ENCODE measurements around the gene LRRC4C. TPM values are rescaled to one million over a fixed set of nuclear protein-coding genes. Genes with fewer than 3 reads are reported as not detected.

LRRC4C gene
- total RNA-seq, 4 donors from 2014 or later = 0.40 to 1.7 TPM; not detected in 2

DNA sequence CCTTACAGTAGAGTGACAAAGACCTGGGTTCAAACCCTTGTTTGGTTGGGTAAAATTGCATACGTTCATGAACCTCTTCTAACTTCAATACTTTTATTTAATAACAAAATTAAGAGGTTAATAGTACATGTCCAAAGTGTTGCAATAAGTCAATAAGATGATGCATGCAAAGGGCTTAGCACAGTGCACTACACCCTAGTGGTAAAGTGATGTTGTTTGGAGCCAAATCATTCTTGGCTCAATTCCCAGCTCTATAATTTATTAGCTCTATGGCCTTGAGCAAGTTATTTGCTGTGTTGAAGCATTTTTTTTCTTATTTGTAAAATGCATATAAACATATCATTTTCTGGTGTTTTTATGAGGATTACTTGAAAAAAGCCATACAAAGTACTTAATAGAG is 945.3 kb downstream of the LRRC4C start:
- Histone ChIP-seq H3K9me3 (no peaks in the 10 kb centered on the region), H3K27me3 (no peaks in the 10 kb centered on the region), H3K4me3 (no peak overlapping the region), H3K27ac (no peak overlapping the region), H3K4me1 (no peaks in the 10 kb centered on the region), H3K36me3 (no peaks in the 10 kb centered on the region)
- DNase-seq = no peak
- TF ChIP-seq, protein P1, sequence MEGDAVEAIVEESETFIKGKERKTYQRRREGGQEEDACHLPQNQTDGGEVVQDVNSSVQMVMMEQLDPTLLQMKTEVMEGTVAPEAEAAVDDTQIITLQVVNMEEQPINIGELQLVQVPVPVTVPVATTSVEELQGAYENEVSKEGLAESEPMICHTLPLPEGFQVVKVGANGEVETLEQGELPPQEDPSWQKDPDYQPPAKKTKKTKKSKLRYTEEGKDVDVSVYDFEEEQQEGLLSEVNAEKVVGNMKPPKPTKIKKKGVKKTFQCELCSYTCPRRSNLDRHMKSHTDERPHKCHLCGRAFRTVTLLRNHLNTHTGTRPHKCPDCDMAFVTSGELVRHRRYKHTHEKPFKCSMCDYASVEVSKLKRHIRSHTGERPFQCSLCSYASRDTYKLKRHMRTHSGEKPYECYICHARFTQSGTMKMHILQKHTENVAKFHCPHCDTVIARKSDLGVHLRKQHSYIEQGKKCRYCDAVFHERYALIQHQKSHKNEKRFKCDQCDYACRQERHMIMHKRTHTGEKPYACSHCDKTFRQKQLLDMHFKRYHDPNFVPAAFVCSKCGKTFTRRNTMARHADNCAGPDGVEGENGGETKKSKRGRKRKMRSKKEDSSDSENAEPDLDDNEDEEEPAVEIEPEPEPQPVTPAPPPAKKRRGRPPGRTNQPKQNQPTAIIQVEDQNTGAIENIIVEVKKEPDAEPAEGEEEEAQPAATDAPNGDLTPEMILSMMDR (IDR thresholded peaks at IDR 0.05) = no peak
- TF ChIP-seq POLR2A (IDR thresholded peaks at IDR 0.05) = no peak

DNA sequence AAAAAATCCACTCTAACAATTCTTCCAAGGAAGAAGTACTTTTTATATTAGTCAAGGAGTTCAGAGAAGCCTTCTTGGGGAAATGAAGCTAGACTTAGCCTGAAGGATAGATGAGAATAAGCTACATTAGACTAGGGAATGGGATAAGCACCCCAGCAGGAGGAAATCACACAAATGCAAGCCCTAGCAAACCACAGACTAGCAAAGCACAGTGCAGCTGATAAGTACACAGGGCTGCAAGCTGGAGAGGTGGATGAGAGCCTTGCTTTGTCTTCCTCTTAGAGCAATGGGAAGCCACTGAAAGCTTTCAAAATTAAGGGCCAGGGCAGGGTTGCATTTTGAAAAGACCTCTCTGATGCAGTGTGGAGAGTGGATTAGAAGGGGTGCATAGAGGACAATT is 946.2 kb downstream of the LRRC4C start:
- Histone ChIP-seq H3K4me3 (no peak overlapping the region), H3K4me1 (no peaks in the 10 kb centered on the region), H3K36me3 (no peaks in the 10 kb centered on the region), H3K27me3 (no peaks in the 10 kb centered on the region), H3K9me3 (no peaks in the 10 kb centered on the region), H3K27ac (no peak overlapping the region)
- no peak for DNase-seq
- TF ChIP-seq POLR2A (IDR thresholded peaks at IDR 0.05) = no peak
- TF ChIP-seq, protein P1 (IDR thresholded peaks at IDR 0.05) = no peak

DNA sequence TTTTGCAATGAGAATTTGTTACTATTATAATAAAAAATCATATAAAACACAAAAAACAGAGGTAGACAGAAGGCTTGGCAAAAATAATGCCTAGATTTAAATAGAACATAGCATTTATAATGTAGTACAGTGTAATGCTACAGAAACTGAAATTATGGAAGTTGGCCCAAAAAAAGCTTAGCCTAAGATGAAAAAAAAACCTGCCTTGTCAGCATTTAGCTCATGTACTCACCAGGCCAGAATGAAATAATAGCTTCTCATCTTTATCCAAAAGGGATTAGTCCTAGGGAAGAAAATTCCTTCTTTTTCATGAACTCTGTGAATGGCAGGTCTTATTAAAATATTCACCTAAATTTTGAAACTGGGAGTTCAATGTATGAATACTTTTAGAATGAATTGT is 951.1 kb downstream of the LRRC4C start:
- no peak for DNase-seq
- H3K27ac ChIP-seq = no peak overlapping the region
- no peaks in the 10 kb centered on the region for H3K4me1 ChIP-seq
- no peak overlapping the region for H3K4me3 ChIP-seq
- no peak for TF ChIP-seq POLR2A (IDR thresholded peaks at IDR 0.05)
- TF ChIP-seq, protein P1 (IDR thresholded peaks at IDR 0.05) = no peak
- no peaks in the 10 kb centered on the region for H3K9me3 ChIP-seq
- H3K36me3 ChIP-seq = no peaks in the 10 kb centered on the region
- H3K27me3 ChIP-seq = no peaks in the 10 kb centered on the region

GRCh38 chr11:40506226-40506625 is 953.2 kb downstream of the LRRC4C start:
- TF ChIP-seq POLR2A (IDR thresholded peaks at IDR 0.05) = no peak
- TF ChIP-seq, protein P1 (IDR thresholded peaks at IDR 0.05) = no peak
- peaks cover 0 to 5% (median 0%) of the 10 kb centered on the region in 4 donors for H3K9me3 ChIP-seq
- H3K27me3 ChIP-seq = no peaks in the 10 kb centered on the region
- H3K4me3 ChIP-seq = no peak overlapping the region
- H3K27ac ChIP-seq = no peak overlapping the region
- H3K4me1 ChIP-seq = no peaks in the 10 kb centered on the region
- DNase-seq = no peak
- no peaks in the 10 kb centered on the region for H3K36me3 ChIP-seq

- no peaks in the 10 kb centered on the region for H3K9me3 ChIP-seq
- H3K36me3 ChIP-seq = no peaks in the 10 kb centered on the region
- H3K27me3 ChIP-seq = no peaks in the 10 kb centered on the region
- H3K4me1 ChIP-seq = no peaks in the 10 kb centered on the region
- DNase-seq = no peak
- TF ChIP-seq POLR2A (IDR thresholded peaks at IDR 0.05) = no peak
- TF ChIP-seq, protein P1 (IDR thresholded peaks at IDR 0.05) = no peak
- H3K4me3 ChIP-seq = no peak overlapping the region
- H3K27ac ChIP-seq = no peak overlapping the region
Observed at GRCh38 chr11:40491341-40491740, 968.1 kb downstream of the LRRC4C start.

DNA sequence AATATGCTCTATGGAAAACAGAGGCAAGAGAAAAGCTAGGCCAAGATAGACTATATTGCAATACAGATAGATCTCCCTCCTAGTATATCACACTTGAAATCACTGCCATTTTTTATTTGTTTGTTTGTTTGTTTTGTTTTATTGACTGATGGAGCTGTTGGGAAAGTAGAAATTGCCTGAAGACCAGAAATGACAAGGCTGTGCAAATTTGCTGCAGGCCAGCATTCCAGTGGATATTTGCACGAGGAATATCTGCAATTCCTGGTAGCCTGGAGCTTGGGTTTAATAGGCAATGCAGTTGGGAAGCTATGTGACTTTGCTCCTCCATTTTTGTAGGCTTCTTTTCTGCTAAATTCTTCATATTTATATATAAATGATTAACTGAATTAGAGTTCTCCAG is 991.7 kb downstream of the LRRC4C start:
- Histone ChIP-seq H3K9me3 (no peaks in the 10 kb centered on the region), H3K36me3 (no peaks in the 10 kb centered on the region), H3K27ac (no peak overlapping the region), H3K4me3 (no peak overlapping the region), H3K4me1 (no peaks in the 10 kb centered on the region), H3K27me3 (no peaks in the 10 kb centered on the region)
- TF ChIP-seq, protein P1 (IDR thresholded peaks at IDR 0.05) = no peak
- no peak for TF ChIP-seq POLR2A (IDR thresholded peaks at IDR 0.05)
- no peak for DNase-seq

All from Peyer's patch (tissue), 4 donors.